ENCODE data around the gene CAPN12.

Gene CAPN12

DNA sequence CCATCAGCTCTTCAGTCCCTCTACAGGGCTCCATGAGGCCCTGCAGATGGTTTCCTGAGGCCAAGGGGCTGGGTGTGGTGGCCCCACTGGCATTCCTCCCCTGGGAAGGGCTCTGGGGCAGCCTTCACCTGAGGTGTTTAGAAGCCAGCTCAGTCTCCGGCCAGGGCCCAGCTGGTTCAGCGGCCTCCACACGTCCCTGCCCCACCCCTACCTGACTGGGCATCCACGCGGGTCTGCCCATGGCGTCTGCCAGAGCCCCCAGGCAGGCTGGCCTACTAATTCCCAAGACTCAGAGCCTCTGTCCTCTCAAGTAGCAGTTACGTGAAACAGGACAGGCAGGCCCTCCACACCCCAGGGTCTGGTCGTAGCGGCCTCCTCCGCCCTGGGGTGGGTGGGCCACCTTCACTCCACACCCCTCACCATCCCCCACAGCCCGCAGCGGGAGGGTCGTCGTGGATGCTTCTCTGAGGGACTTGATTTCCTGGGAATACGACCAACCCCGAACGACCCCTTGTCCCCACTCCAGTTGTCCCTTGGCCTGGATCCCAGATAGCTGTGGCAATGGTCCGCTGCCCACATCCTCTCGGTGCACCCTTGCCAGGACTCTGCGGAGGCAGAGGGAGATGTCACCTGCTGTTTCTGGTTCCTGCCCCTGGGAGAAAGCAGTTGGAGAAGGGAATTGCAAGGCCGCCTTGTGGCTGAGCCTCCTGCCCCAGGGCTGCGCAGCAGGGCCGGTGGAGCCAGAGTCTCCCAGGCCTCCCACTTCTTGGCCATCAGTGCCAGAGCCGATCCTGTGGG lies 24.3 kb downstream of the CAPN12 start:
- no peak for DNase-seq (ENCODE audit: low spot score)
- TF ChIP-seq, protein P1, sequence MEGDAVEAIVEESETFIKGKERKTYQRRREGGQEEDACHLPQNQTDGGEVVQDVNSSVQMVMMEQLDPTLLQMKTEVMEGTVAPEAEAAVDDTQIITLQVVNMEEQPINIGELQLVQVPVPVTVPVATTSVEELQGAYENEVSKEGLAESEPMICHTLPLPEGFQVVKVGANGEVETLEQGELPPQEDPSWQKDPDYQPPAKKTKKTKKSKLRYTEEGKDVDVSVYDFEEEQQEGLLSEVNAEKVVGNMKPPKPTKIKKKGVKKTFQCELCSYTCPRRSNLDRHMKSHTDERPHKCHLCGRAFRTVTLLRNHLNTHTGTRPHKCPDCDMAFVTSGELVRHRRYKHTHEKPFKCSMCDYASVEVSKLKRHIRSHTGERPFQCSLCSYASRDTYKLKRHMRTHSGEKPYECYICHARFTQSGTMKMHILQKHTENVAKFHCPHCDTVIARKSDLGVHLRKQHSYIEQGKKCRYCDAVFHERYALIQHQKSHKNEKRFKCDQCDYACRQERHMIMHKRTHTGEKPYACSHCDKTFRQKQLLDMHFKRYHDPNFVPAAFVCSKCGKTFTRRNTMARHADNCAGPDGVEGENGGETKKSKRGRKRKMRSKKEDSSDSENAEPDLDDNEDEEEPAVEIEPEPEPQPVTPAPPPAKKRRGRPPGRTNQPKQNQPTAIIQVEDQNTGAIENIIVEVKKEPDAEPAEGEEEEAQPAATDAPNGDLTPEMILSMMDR (IDR thresholded peaks at IDR 0.05; ENCODE audit: extremely low read depth, missing control alignments) = no peak

DNA sequence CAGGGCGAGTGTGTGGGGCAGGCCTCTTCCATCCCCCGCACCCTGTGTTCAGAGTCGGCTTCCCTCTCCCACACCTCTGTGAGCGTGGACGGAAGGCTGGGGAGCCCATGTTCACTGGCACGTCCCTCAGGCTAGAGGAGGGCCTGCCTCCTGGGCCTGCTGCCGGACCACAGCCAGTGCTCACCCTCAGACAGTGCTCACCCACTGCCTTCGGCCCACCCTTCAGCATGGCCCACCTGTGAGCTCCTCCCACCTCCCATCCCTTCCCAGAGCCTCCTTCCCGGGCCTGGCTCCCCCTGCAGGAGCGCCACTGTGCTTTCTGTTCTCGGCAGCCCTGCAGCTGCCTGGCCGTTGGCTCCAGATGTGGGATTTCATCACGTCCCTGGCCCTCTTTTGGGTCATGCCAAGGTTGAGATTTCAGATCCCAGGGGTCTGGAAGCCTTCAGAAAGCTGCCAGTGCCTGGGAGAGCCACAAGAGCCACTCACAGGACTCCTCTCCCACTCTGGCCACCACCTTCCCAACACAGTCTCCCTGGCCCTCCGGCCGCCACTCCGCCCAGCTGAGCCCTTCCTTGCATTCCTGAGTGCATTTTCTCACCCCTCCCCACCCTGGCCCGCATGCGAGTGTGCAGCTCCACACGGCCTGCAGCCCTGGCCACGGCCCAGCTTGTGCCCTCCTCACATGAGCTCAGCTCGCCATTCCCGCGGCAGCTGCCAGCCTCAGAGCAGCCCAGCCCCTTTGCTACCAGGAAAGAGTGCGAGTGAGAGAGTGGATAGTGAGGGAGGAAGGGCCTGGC lies 25.3 kb downstream of the CAPN12 start:
- TF ChIP-seq, protein P1 (IDR thresholded peaks at IDR 0.05; ENCODE audit: extremely low read depth, missing control alignments) = no peak
- no peak for DNase-seq (ENCODE audit: low spot score)

DNA sequence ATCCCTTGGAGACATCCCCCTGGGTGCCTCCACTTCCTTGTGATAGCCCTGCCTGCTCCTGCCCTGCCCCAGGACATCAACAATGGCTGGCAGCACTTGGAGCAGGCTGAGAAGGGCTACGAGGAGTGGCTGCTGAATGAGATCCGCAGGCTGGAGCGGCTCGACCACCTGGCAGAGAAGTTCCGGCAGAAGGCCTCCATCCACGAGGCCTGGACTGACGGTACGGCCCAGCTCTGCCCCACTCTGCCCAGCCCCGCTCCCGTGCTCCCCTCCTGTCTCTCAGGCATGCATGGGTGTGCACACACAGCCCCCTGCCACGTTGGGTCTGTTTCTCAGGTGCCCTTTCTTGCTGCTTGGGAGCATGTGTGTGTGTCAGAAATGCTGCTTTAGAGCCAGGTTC lies 26.4 kb downstream of the CAPN12 start:
- TF ChIP-seq, protein P1 (IDR thresholded peaks at IDR 0.05; ENCODE audit: extremely low read depth, missing control alignments) = no peak
- no peak for DNase-seq (ENCODE audit: low spot score)

DNA sequence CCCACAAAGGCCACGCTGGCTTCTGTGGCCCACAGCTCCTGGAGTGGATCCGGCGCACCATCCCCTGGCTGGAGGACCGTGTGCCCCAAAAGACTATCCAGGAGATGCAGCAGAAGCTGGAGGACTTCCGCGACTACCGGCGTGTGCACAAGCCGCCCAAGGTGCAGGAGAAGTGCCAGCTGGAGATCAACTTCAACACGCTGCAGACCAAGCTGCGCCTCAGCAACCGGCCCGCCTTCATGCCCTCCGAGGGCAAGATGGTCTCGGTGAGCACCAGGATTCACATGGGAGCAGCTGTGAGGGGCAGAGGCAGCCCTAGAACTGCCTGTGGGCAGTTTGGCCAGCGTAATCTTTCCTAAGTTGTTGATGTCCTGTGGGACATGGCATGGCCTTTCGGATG lies 27.2 kb downstream of the CAPN12 start:
- TF ChIP-seq, protein P1 (IDR thresholded peaks at IDR 0.05; ENCODE audit: extremely low read depth, missing control alignments) = no peak
- no peak for DNase-seq (ENCODE audit: low spot score)

DNA sequence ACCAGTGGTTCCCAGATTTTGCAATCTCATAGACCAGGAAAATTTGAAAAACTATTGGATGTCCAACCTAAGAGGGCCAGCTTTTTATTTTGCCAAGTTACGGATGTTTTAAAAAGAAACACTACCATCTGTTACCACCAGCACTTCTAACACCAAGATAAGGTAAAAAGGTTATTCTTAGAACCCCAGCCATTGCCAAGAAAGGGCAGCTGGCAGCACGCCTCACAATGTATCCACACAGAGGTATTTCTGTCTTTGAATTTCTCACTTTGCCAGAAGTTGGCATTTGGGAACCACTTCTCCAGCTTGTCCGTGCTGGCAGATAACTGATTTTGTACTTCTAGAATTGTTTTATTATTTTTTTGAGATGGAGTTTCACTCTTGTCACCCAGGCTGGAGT lies 28.7 kb downstream of the CAPN12 start:
- DNase-seq (ENCODE audit: low spot score) = no peak
- TF ChIP-seq, protein P1 (IDR thresholded peaks at IDR 0.05; ENCODE audit: extremely low read depth, missing control alignments) = no peak

DNA sequence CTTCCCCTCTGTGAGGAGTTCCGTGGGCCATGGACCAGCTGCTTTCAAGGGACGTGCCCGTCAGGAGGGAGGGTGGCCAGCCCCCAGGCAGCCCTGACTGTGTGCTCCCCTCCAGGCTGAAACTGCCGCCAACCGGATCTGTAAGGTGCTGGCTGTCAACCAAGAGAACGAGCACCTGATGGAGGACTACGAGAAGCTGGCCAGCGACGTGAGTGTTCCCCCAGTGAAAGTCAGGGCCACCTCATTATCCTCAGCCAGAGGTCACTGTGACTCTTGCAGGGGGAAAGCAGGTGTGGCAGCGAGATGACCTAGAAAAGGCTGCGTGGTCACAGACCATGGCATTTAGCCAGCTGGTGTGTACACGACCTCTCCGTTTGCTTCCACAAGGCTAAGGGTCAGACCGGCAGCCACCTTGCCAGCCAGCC lies 29.9 kb downstream of the CAPN12 start:
- no peak for DNase-seq (ENCODE audit: low spot score)
- TF ChIP-seq, protein P1 (IDR thresholded peaks at IDR 0.05; ENCODE audit: extremely low read depth, missing control alignments) = no peak

DNA sequence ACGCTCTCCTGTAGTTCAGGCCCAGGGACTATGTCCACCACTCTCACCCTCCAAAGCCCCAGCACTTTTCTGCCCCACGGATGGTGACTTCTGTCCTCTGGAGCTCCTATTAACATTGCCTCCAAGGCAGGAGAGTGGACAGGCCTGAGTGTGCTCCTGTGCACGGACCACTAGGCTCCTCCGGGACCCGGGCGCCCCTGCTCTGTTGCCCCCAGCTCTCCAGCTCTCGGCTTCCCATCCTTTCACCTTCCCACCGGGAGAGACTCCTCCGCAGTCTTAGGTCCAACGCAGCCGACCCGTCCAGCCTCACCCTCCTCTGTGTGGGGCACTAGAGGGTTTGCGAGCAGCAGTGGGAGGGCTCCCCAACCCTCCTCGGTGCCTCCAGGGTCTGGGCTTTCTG lies 30.4 kb downstream of the CAPN12 start:
- no peak for DNase-seq (ENCODE audit: low spot score)
- TF ChIP-seq, protein P1 (IDR thresholded peaks at IDR 0.05; ENCODE audit: extremely low read depth, missing control alignments) = no peak

All from GM20000 (cell line).